Measurements from ENCODE around the gene NDUFA7.
"Not testable (repeated sequence)": the region's sequence is repeated elsewhere in the genome, so short reads cannot be mapped to it uniquely, and the experiment has no call there.

NDUFA7 gene

GRCh38 chr19:8341504-8341903, 20.3 kb upstream of the NDUFA7 start:
- DNase-seq: not testable (repeated sequence)

- no peak for DNase-seq
Measured at GRCh38 chr19:8340341-8341096, 19.3 kb upstream of the NDUFA7 start.

GRCh38 chr19:8338835-8339234, 17.7 kb upstream of the NDUFA7 start:
- DNase-seq: no peak

- no peak for DNase-seq
Measured at GRCh38 chr19:8337728-8338127, 16.6 kb upstream of the NDUFA7 start.

GRCh38 chr19:8336660-8337059, 15.5 kb upstream of the NDUFA7 start:
- no peak for DNase-seq

GRCh38 chr19:8336072-8336569, 14.9 kb upstream of the NDUFA7 start:
- DNase-seq: no peak

GRCh38 chr19:8335343-8336071, 14.3 kb upstream of the NDUFA7 start:
- DNase-seq: no peak

- DNase-seq: no peak
Measured at GRCh38 chr19:8334458-8335342, 13.5 kb upstream of the NDUFA7 start.

- no peak for DNase-seq
Measured at GRCh38 chr19:8333767-8334457, 12.7 kb upstream of the NDUFA7 start.

GRCh38 chr19:8332976-8333766, 12.0 kb upstream of the NDUFA7 start:
- no peak for DNase-seq

- DNase-seq: no peak
Measured at GRCh38 chr19:8331263-8331845, 10.2 kb upstream of the NDUFA7 start.

- no peak for DNase-seq
Measured at GRCh38 chr19:8329996-8330395, 8.8 kb upstream of the NDUFA7 start.

GRCh38 chr19:8325454-8325853, 4.3 kb upstream of the NDUFA7 start:
- DNase-seq: no peak

GRCh38 chr19:8324186-8325050, 3.2 kb upstream of the NDUFA7 start:
- DNase-seq: no peak

- DNase-seq: no peak
Measured at GRCh38 chr19:8323781-8324185, 2.6 kb upstream of the NDUFA7 start.

GRCh38 chr19:8322638-8322997, 1.4 kb upstream of the NDUFA7 start:
- DNase-seq: no peak

GRCh38 chr19:8321986-8322637, 937 bp upstream of the NDUFA7 start:
- DNase-seq: no peak

GRCh38 chr19:8320564-8321066, 560 bp downstream of the NDUFA7 start:
- no peak for DNase-seq

- no peak for DNase-seq
Measured at GRCh38 chr19:8319807-8320520, 1.2 kb downstream of the NDUFA7 start.

Measured in activated naive CD4-positive, alpha-beta T cell (primary cell).